Duodenal mucosa (tissue), 2 donors: ENCODE measurements around the gene YDJC.
"Not testable (repeated sequence)": the region's sequence is repeated elsewhere in the genome, so short reads cannot be mapped to it uniquely, and the experiment has no call there.

ENCODE experiments used
- H3K27ac ChIP-seq: one replicate; pipeline ENCODE4 v1.7.0; 2013; ENCODE audit warnings: low read depth, low read length
- H3K27me3 ChIP-seq, 2 donors: one replicate each; pipeline ENCODE4 v1.7.0; 2013; ENCODE audit warnings: low read length in 2 of 2, control low read depth in 1 of 2; ENCODE audit not compliant: insufficient read depth in 2 of 2, control insufficient read depth in 1 of 2
- H3K36me3 ChIP-seq, 2 donors: one replicate each; pipeline ENCODE4 v1.7.0; 2013; ENCODE audit warnings: low read length in 2 of 2, control low read depth in 1 of 2; ENCODE audit not compliant: insufficient read depth in 2 of 2, control insufficient read depth in 1 of 2
- H3K4me1 ChIP-seq, 2 donors: one replicate each; pipeline ENCODE4 v1.7.0; 2013; ENCODE audit warnings: low read length in 2 of 2, control low read depth in 1 of 2; ENCODE audit not compliant: insufficient read depth in 2 of 2, control insufficient read depth in 1 of 2
- H3K4me3 ChIP-seq, 2 donors: one replicate each; pipeline ENCODE4 v1.7.0; 2013; ENCODE audit warnings: low read length in 2 of 2, low read depth in 1 of 2
- H3K9ac ChIP-seq, 2 donors: one replicate each; pipeline ENCODE4 v1.7.0; 2013; ENCODE audit warnings: low read length in 2 of 2, low read depth in 1 of 2
- H3K9me3 ChIP-seq, 2 donors: one replicate each; pipeline ENCODE4 v1.7.0; 2013; ENCODE audit warnings: low read length in 2 of 2, control low read depth in 1 of 2; ENCODE audit not compliant: control insufficient read depth in 1 of 2

Gene YDJC

GRCh38 chr22:21606775-21607174, 23.0 kb downstream of the YDJC start:
- H3K27ac ChIP-seq: no peak overlapping the region
- H3K27me3 ChIP-seq: no peaks in the 10 kb centered on the region
- H3K9me3 ChIP-seq: no peaks in the 10 kb centered on the region
- H3K4me3 ChIP-seq: no peak overlapping the region
- peaks cover 0 to 6% of the 10 kb centered on the region in 2 donors for H3K4me1 ChIP-seq
- H3K36me3 ChIP-seq: peaks cover 13 to 18% of the 10 kb centered on the region in 2 donors
- no peak overlapping the region for H3K9ac ChIP-seq

- H3K9me3 ChIP-seq: no peaks in the 10 kb centered on the region
- H3K36me3 ChIP-seq: peaks cover 7 to 12% of the 10 kb centered on the region in 2 donors
- H3K27ac ChIP-seq: no peak overlapping the region
- peaks cover 0 to 6% of the 10 kb centered on the region in 2 donors for H3K4me1 ChIP-seq
- H3K4me3 ChIP-seq: no peak overlapping the region
- no peaks in the 10 kb centered on the region for H3K27me3 ChIP-seq
- H3K9ac ChIP-seq: no peak overlapping the region
Observed at GRCh38 chr22:21605887-21606564, 23.8 kb downstream of the YDJC start.

- Histone ChIP-seq H3K9ac (no peak overlapping the region), H3K27ac (no peak overlapping the region), H3K27me3 (no peaks in the 10 kb centered on the region), H3K9me3 (no peaks in the 10 kb centered on the region), H3K36me3 (peaks cover 3 to 13% of the 10 kb centered on the region in 2 donors), H3K4me1 (peaks cover 0 to 6% of the 10 kb centered on the region in 2 donors), H3K4me3 (no peak overlapping the region)
Observed at GRCh38 chr22:21603973-21604372, 25.8 kb downstream of the YDJC start.

GRCh38 chr22:21602579-21602978, 27.2 kb downstream of the YDJC start:
- Histone ChIP-seq H3K36me3 (peaks cover 3 to 16% of the 10 kb centered on the region in 2 donors), H3K27ac (no peak overlapping the region), H3K9ac (no peak overlapping the region), H3K27me3 (no peaks in the 10 kb centered on the region), H3K4me1 (peaks cover 0 to 6% of the 10 kb centered on the region in 2 donors), H3K4me3 (no peak overlapping the region), H3K9me3 (no peaks in the 10 kb centered on the region)

GRCh38 chr22:21599053-21599893, 30.5 kb downstream of the YDJC start:
- Histone ChIP-seq H3K4me1 (no peaks in the 10 kb centered on the region), H3K36me3 (peaks cover 10 to 42% of the 10 kb centered on the region in 2 donors), H3K27me3 (no peaks in the 10 kb centered on the region), H3K4me3 (no peak overlapping the region), H3K9me3 (no peaks in the 10 kb centered on the region), H3K27ac (no peak overlapping the region), H3K9ac (no peak overlapping the region)

GRCh38 chr22:21598302-21598701, 31.5 kb downstream of the YDJC start:
- H3K9me3 ChIP-seq: no peaks in the 10 kb centered on the region
- H3K4me1 ChIP-seq: no peaks in the 10 kb centered on the region
- H3K27ac ChIP-seq: no peak overlapping the region
- no peak overlapping the region for H3K9ac ChIP-seq
- H3K27me3 ChIP-seq: no peaks in the 10 kb centered on the region
- H3K4me3 ChIP-seq: no peak overlapping the region
- H3K36me3 ChIP-seq: peaks cover 17 to 51% of the 10 kb centered on the region in 2 donors

GRCh38 chr22:21596356-21597135, 33.3 kb downstream of the YDJC start:
- H3K4me1 ChIP-seq, H3K4me3 ChIP-seq, H3K9ac ChIP-seq, H3K27ac ChIP-seq, H3K27me3 ChIP-seq, H3K9me3 ChIP-seq: not testable (repeated sequence)
- peaks cover 26 to 55% of the 10 kb centered on the region in 2 donors for H3K36me3 ChIP-seq

- peaks cover 26 to 59% of the 10 kb centered on the region in 2 donors for H3K36me3 ChIP-seq
- no peaks in the 10 kb centered on the region for H3K9me3 ChIP-seq
- H3K27ac ChIP-seq: no peak overlapping the region
- no peak overlapping the region for H3K4me3 ChIP-seq
- H3K4me1 ChIP-seq: peaks cover 0 to 6% of the 10 kb centered on the region in 2 donors
- H3K9ac ChIP-seq: no peak overlapping the region
- no peaks in the 10 kb centered on the region for H3K27me3 ChIP-seq
Observed at GRCh38 chr22:21594865-21595452, 34.9 kb downstream of the YDJC start.

GRCh38 chr22:21593406-21594232, 36.2 kb downstream of the YDJC start:
- peaks cover 26 to 55% of the 10 kb centered on the region in 2 donors for H3K36me3 ChIP-seq
- no peak overlapping the region for H3K4me3 ChIP-seq
- peaks cover 0 to 6% of the 10 kb centered on the region in 2 donors for H3K4me1 ChIP-seq
- H3K27me3 ChIP-seq: no peaks in the 10 kb centered on the region
- no peaks in the 10 kb centered on the region for H3K9me3 ChIP-seq
- H3K27ac ChIP-seq: no peak overlapping the region
- H3K9ac ChIP-seq: no peak overlapping the region
